Activated naive CD4-positive, alpha-beta T cell (primary cell): ENCODE measurements around the gene ADAP1.
"Not testable (repeated sequence)": the region's sequence is repeated elsewhere in the genome, so short reads cannot be mapped to it uniquely, and the experiment has no call there.

Experiments used
- DNase-seq, 4 experiments: peaks; one replicate each; lab custom pipeline; 2025; lab: John Stamatoyannopoulos, UW

The ADAP1 gene

GRCh38 chr7:938546-939185, 15.8 kb downstream of the ADAP1 start:
- no peak for DNase-seq

DNA sequence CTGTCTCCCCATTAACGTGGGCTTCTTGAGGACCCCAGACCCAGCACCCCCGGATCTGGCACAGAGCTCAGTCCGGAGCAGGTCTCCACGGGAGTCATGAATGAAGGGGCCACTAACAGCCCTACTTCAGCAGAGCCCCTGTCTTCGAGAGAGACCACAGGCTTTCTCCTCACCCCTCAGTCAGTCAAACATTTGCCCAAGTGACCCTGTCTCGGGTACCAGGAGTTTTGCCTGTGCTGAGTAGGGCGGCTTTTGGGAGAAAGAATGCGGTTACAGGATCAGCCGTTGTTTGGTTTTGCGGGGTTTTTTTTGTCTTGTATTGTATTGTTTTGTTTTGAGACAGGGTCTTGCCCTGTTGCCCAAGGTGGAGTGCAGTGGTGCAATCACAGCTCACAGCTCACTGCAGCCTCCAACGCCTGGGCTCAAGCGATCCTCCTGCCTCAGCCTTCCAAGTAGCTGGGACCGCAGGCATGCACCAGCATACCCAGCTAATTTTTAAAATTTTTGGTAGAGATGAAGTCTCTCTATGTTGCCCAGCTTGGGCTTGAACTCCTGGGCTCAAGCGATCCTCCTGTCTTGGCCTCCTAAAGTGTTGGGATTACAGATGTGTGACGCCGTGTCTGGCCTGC, 16.5 kb downstream of the ADAP1 start:
- no peak for DNase-seq

DNA sequence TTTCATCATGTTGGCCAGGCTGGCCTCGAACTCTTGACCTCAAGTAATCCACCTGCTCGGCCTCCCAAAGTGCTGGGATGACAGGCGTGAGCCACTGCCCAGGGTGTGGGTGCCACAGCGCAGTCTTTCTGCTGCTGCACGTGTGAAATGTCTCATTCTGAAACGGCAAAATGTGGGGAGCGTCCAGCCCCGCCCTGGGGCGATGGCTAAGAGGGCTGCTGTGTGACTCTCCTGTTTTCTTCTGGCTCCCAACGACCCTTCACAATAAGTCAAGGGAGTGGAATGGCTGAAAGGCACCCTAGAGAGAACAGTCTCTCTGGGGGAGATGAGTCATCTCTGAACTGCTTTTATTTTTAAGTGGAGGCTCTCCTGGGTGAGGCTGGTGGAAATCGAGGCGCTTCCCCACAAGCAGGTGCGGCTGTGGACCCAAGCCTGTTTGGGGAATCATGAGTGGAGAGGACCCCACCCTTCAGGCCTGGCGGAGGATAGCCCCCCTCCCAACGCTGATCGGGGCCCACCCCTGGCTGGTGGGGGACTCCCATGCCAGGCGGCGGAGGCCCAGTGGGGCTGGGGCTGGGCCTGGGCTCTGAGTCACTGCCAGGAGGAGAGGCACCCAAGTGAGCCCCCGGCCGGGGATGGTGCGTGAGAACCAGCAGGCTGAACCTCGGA, 18.0 kb downstream of the ADAP1 start:
- DNase-seq, result no peak

- no peak for DNase-seq
Observed at GRCh38 chr7:935874-936385, 18.6 kb downstream of the ADAP1 start.

DNA sequence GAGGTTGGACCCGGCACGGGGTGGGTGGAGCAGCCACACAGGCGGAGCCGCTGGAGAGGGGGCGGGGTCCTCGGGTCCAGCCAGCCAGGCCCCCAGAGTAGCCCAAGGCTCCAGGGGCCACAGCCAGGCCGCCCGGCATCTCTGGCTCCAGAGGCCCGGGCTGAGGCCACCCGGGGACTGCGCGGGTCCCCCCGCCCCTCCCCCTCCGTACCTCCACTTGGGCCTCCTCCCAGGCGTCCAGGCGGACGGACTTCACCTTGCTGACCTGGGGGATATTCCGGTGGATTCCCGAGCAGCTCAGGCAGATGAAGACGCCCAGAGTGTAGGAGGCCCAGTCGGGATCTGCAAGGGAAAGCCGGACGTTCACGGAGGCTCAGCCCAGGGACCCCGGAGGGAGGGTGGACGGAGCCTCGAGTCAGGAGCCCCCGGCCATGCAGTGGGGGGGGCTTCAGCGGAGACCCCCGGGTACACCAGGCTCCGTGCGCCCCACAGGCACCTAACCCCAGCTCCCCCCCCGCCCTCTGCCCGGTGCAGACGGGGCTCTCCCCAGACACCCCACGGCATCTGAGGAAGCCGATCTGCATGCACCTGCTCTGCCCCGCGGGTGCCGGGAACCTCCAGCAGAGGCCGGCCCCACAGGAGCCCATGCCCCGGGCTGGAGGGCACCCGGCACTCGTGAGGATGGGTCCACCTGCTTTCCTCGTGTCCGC, 19.2 kb downstream of the ADAP1 start:
- DNase-seq, result no peak

DNA sequence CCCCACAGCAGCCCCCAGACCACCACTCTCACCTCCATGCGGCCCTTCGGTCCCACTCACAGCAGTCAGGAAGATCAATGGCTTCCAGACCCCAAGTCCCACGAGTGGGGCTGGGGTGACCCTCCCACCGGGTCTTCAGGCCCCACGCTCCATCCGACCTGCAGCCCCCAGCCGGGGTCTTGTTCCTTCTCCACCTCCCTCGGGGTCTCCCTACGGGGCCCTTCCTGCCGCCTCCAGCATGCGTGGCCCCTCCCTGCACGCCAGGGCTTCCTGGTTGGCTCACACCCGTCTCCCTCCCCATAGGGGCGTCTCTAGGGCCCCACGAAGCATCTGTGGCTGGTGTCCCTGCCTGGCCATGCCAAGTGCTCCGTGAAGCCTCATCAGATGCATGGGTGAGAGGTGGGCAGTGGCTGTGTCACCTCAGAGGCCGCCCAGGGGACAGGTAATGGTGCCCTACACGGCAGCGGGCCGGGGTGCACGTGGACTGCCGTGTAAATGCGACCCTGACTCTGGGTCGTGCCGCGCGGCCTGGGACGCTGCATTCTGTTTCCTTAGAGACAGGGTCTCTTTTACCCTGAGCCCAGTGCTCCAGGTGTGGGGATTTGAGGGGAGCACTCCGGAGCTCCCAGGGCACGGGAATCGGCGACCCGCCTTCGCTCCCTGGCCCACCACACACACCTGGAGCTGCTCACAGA, 19.9 kb downstream of the ADAP1 start:
- DNase-seq, result no peak

- DNase-seq, result no peak
Observed at GRCh38 chr7:932651-932975, 21.9 kb downstream of the ADAP1 start.

DNA sequence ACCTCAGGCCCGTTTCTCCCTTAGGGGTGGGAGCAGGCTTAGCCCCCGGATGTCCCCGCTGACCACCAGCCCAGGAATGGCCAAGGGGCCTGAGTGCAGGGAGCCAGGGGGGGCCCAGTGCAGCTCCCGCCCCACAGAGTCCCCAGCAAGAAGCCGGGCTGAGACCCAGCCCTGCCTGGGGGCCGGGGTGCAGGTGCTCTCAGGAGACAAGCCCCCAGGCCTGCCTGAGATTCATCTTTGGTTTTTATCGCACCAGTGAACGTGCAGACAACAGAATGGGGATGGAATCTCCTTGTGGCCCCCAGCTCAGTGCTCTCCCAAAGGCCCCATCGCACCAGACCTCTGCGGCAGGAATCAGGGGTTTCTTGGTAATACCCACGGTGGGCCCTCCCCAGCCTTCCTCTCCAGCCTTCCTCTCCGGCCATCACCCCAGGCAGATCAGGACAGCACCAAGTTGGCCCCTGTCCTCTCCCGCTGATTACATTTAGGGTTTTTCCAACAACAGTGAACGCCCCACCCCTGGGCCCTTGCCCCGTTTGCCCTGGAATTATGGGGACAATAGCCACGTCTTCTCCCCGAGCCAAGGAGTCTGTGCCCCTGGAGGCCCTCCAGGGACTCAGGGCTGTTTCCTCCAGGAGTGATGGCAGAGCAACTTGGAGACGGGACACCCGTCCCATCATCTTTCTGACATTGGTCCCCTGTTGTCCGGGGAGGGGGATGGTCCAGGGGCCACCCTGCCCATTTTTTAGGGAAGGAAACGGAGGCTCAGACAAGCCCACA, 22.4 kb downstream of the ADAP1 start:
- DNase-seq, result no peak

DNA sequence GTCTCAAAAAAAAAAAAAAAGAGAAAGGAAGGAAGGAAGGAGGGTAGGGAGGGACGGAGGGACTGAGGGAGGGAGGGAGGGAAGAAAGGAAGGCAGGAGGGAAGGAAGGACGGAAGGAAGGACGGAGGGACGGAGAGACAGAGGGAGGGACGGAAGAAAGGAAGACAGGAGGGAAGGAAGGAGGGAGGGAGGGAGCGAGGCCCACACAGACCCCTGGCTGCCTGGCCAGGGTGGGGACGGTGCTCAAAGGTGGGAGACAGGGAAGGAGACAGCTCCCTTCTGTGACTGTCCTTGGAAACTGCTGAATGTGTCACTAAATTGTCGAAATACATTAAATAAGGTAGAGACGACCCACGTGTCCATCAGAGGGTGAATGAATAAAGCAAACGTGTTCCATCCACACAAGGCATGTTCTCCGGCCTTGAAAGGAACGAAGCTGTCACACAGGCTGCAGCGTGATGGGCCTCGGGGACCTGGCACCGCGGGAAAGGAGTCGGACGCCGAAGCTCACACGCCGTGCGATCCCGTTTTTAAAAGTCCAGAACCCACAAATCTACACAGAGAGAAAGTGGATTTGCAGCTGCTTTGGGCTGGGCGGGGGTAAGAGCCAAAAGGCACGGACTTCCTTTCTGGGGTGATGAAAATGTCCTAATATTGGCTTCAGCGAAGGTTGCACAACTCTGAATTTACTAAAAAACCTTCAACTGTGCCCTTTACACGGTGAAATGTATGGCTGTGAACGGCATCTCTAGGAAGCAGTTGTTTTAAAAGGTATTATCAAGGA, 23.3 kb downstream of the ADAP1 start:
- DNase-seq, result no peak

- no peak for DNase-seq
Observed at GRCh38 chr7:929311-929711, 25.2 kb downstream of the ADAP1 start.

- no peak for DNase-seq
Observed at GRCh38 chr7:927031-927671, 27.3 kb downstream of the ADAP1 start.

GRCh38 chr7:926061-927030, 28.1 kb downstream of the ADAP1 start:
- no peak for DNase-seq

DNA sequence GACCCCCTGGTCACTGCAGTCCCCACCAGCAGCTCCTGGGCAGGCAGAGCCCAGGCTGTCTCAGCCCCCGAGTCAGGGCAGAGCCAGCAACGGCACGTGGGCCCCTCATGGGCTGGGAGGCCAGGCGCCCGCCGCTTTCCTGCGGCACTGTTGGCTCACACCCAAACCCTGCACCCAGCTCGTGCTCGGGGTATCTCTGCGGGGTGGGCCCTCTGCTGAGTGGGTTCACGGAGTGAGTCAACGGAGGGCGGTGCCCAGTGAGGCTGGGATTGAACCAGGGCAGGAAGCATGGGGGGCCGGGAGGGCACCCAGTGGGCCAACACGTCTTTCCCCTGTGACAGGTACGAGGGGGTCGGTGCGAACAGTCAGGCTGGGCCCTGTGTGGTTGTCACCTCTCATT, 28.9 kb downstream of the ADAP1 start:
- peak in 1 of 4 experiments; percentile 19 for DNase-seq

DNA sequence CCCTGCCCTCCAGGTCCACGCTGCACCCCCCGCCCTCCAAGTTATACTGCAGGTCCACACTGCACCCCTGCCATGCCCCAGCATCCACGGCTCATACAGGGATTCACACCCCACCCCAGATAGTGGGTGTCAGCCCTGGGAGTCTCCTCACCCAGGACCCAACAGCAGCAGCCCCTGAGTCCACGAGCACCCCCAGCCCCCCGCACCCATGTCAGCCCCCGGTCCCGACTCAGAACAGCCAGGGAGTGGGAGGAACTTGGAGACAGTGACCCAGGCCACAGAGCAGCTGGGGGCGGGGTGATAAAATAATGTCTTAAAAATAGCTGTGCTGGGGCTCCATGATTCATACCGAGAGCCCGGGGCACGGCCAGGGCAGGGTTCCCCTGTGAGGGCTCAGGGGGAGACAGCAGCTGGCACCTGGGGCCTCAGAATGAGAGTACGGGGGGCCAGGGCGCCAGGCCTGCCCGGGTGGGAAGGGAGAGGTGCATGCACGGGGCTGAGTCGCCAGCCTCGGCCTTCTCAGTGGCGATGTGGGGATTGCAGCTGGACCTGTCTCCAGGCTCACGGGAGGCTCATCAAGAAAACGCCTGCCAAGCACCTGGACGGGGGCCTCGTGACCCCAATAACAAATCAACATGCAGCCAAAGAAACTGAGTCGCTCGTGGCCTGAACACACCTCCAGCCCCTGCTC, 29.8 kb downstream of the ADAP1 start:
- DNase-seq, result no peak

- not testable (repeated sequence) for DNase-seq
Observed at GRCh38 chr7:924042-924441, 30.4 kb downstream of the ADAP1 start.

- DNase-seq, result peak; percentile 73 to 84 (median 76)
Observed at GRCh38 chr7:923108-924041, 31.1 kb downstream of the ADAP1 start.
